ENCODE measurements around the gene CAMK2A.

DNA sequence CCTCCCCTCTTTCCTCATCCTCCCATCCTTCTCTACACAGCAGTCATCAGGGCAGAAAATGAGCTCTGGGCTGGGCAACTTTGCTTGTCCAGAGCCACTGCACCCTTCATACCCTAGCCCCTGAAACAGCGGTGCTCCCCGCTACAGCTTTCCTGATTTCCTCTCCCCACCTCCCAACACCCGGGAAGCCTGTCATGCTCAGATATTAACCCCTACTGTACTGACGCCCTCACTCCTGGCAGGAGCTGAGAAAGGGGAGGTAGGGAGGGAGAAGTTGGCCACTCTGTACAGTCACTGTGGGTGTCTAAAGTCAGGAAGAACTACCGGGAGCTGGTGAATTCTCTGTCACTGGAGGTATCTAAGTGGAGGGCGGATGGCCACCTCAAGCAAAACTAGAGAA is 782 bp downstream of the CAMK2A start:
- TF ChIP-seq CTCF (optimal IDR thresholded peaks at IDR 0.05 in 1 of 3, IDR thresholded peaks at IDR 0.05 in 1 of 3, conservative IDR thresholded peaks at IDR 0.05 in 1 of 3; ENCODE audit: extremely low read depth in 1 of 3, insufficient read depth in 2 of 3, low read length in 3 of 3) (no peak), EZH2 (IDR thresholded peaks at IDR 0.05; ENCODE audit: low read length) (no peak)
